ENCODE data around the gene NR4A3. TPM values are rescaled to one million over a fixed set of nuclear protein-coding genes. Genes with fewer than 3 reads are reported as not detected.

Gene NR4A3
- total RNA-seq, 1 experiment from 2014 or later, result 0.86 TPM

DNA sequence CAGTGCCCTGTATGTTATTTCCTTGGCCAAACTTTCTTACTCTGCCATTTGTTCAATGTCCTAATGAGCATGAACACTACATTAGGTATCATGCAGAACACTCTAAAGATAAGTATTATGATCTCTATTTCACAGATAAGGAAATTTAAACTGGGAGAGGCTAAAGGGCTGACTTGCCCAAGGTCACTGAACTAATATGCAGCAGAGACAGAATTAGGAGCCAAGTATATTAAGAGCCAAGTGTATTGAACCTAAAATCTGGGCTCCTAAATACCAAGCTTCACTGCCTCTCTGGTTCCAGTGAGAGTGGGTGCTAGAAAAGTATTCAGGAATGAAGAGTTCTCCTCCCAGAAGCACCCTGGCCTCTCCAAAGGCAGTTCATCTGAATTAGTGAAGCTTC lies 13.5 kb downstream of the NR4A3 start:
- Histone ChIP-seq H3K4me2 (ENCODE audit: low read length) (no peak overlapping the region), H3K4me3 (replicated peaks in 1 of 2; ENCODE audit: low read depth in 1 of 2, low read length in 2 of 2) (no peak overlapping the region), H3K9me2 (ENCODE audit: insufficient read depth) (no peaks in the 10 kb centered on the region), H3K4me1 (ENCODE audit: control insufficient read depth in 1 of 2, insufficient read depth in 2 of 2, low read length in 2 of 2) (no peaks in the 10 kb centered on the region), H3K79me2 (ENCODE audit: insufficient read depth, low read length) (no peaks in the 10 kb centered on the region), H3K27ac (ENCODE audit: low read depth, low read length) (no peak overlapping the region), H3K36me3 (ENCODE audit: control insufficient read depth in 1 of 2, insufficient read depth in 2 of 2, low read length in 2 of 2) (no peaks in the 10 kb centered on the region), H3K27me3 (ENCODE audit: insufficient read depth, low read length) (no peaks in the 10 kb centered on the region), H3K9me3 (ENCODE audit: control insufficient read depth in 1 of 2, insufficient read depth in 1 of 2, low read depth in 1 of 2, low read length in 2 of 2) (no peaks in the 10 kb centered on the region), H4K20me1 (ENCODE audit: insufficient read depth) (no peaks in the 10 kb centered on the region), H2AFZ (ENCODE audit: low read depth, low read length, poor library complexity, severe bottlenecking) (no peak overlapping the region), H3K9ac (ENCODE audit: low read length) (no peak overlapping the region)
- ATAC-seq (no peak), DNase-seq (ENCODE audit: low read depth, low spot score) (no peak)
- TF ChIP-seq EGR1 (IDR thresholded peaks at IDR 0.05; ENCODE audit: low read depth) (no peak), RAD21 (IDR thresholded peaks at IDR 0.05; ENCODE audit: low read depth) (no peak), SIN3A (IDR thresholded peaks at IDR 0.05; ENCODE audit: low read depth) (no peak), SP1 (IDR thresholded peaks at IDR 0.05; ENCODE audit: low read depth) (no peak), SRF (IDR thresholded peaks at IDR 0.05; ENCODE audit: low read depth) (no peak), ZNF274 (IDR thresholded peaks at IDR 0.05; ENCODE audit: low read depth, low read length) (no peak), POLR2AphosphoS5 (IDR thresholded peaks at IDR 0.05; ENCODE audit: low read depth, low read length) (no peak), POLR2A (IDR thresholded peaks at IDR 0.05; ENCODE audit: borderline replicate concordance, extremely low read depth, insufficient read depth, insufficient read length) (no peak), FOSL1 (IDR thresholded peaks at IDR 0.05; ENCODE audit: low read depth) (no peak), ATF3 (IDR thresholded peaks at IDR 0.05) (no peak), CEBPB (IDR thresholded peaks at IDR 0.05; ENCODE audit: low read depth) (no peak), EZH2phosphoT487 (IDR thresholded peaks at IDR 0.05; ENCODE audit: borderline replicate concordance) (no peak), ZFX (IDR thresholded peaks at IDR 0.05) (no peak), TCF7L2 (IDR thresholded peaks at IDR 0.05; ENCODE audit: borderline replicate concordance, extremely low read depth, insufficient read depth, insufficient read length) (no peak), YY1 (IDR thresholded peaks at IDR 0.05; ENCODE audit: extremely low read depth, insufficient replicate concordance, low read depth, low read length) (no peak), ELF1 (IDR thresholded peaks at IDR 0.05; ENCODE audit: borderline replicate concordance, low read depth) (no peak), EZH2 (IDR thresholded peaks at IDR 0.05) (no peak), CBX3 (IDR thresholded peaks at IDR 0.05; ENCODE audit: low read depth) (no peak)
- TF ChIP-seq, protein P1, sequence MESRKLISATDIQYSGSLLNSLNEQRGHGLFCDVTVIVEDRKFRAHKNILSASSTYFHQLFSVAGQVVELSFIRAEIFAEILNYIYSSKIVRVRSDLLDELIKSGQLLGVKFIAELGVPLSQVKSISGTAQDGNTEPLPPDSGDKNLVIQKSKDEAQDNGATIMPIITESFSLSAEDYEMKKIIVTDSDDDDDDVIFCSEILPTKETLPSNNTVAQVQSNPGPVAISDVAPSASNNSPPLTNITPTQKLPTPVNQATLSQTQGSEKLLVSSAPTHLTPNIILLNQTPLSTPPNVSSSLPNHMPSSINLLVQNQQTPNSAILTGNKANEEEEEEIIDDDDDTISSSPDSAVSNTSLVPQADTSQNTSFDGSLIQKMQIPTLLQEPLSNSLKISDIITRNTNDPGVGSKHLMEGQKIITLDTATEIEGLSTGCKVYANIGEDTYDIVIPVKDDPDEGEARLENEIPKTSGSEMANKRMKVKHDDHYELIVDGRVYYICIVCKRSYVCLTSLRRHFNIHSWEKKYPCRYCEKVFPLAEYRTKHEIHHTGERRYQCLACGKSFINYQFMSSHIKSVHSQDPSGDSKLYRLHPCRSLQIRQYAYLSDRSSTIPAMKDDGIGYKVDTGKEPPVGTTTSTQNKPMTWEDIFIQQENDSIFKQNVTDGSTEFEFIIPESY (IDR thresholded peaks at IDR 0.05; ENCODE audit: extremely low read depth, insufficient replicate concordance, low read length), result no peak
- POLR2A ChIA-PET, result no interaction called here
- no TSS peak for BruUV-seq (replicated peaks)
- RAD21 ChIA-PET (ENCODE audit: low non-redundant PET in 1 of 2, low total read pairs in 2 of 2, uncharacterized antibody in 2 of 2, unreplicated experiment in 2 of 2), result no interaction called here
- CTCF ChIA-PET, result no interaction called here
- intact Hi-C loops (cut with micrococcal nuclease), result no loop called here

Data from HCT116 (cell line).